WERI-Rb-1 (cell line): ENCODE measurements around the gene ZNF117.
"Not testable (repeated sequence)": the region's sequence is repeated elsewhere in the genome, so short reads cannot be mapped to it uniquely, and the experiment has no call there.

Experiments
- DNase-seq: peaks from one replicate; pipeline ENCODE4 v3.0.0-alpha.2; 2020
- H3K27ac ChIP-seq: fragments of 250-450 bp; sonication (Bioruptor Pico); 2 replicates; pipeline ENCODE4 v1.5.1; 2020; ENCODE audit warnings: mild to moderate bottlenecking, moderate library complexity
- H3K27me3 ChIP-seq: fragments of 250-450 bp; sonication (Bioruptor Pico); 2 replicates; pipeline ENCODE4 v1.5.1; 2021; ENCODE audit warnings: mild to moderate bottlenecking, low read depth, moderate library complexity; ENCODE audit not compliant: insufficient read depth, severe bottlenecking
- H3K36me3 ChIP-seq: fragments of 250-450 bp; sonication (Bioruptor Pico); 2 replicates; pipeline ENCODE4 v1.5.1; 2020; ENCODE audit warnings: mild to moderate bottlenecking, moderate library complexity
- H3K4me3 ChIP-seq: 2 replicates; pipeline ENCODE4 v1.5.1; 2011; ENCODE audit warnings: low read depth, mild to moderate bottlenecking, control low read depth, low read length
- H3K9me3 ChIP-seq: fragments of 250-450 bp; sonication (Bioruptor Pico); 2 replicates; pipeline ENCODE4 v1.5.1; 2021; ENCODE audit warnings: mild to moderate bottlenecking, moderate library complexity; ENCODE audit not compliant: severe bottlenecking
- CTCF ChIP-seq: IDR thresholded peaks from 2 replicates; pipeline ENCODE4 v1.5.1; 2011; ENCODE audit warnings: low read depth, mild to moderate bottlenecking, control low read depth, inconsistent platforms, low read length

ZNF117 gene

GRCh38 chr7:64947252-64948000 lies 43.4 kb downstream of the ZNF117 start:
- no peaks in the 10 kb centered on the region for H3K27me3 ChIP-seq
- H3K27ac ChIP-seq: no peak overlapping the region
- DNase-seq: peak; percentile 23
- no peaks in the 10 kb centered on the region for H3K36me3 ChIP-seq
- no peaks in the 10 kb centered on the region for H3K9me3 ChIP-seq
- no peak for TF ChIP-seq CTCF
- peak overlapping the region; percentile 83 for H3K4me3 ChIP-seq

DNA sequence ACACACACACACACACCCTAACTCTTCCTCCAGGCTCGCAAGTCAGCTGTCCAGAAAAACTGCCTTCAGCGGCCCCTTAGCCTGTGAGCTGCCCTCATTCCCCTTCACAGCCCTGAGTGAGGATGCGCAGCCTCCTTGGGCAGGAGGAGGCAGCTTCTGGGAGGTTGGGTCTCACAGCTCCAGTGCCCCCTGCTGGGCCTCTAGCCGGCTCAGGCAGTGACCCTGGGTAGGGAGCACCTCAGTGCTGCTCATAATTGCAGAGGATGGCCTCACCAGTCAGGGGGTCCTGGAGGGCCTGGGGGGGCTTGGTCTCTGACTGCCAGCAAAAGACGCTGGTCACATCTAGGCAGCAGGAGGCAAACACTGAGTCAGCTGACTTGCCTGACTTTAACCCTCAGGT lies 44.1 kb downstream of the ZNF117 start:
- TF ChIP-seq CTCF: peak; percentile 78
- Histone ChIP-seq H3K9me3 (no peaks in the 10 kb centered on the region), H3K27me3 (no peaks in the 10 kb centered on the region), H3K4me3 (peak overlapping the region; percentile 83), H3K36me3 (no peaks in the 10 kb centered on the region), H3K27ac (no peak overlapping the region)
- DNase-seq: peak; percentile 77

DNA sequence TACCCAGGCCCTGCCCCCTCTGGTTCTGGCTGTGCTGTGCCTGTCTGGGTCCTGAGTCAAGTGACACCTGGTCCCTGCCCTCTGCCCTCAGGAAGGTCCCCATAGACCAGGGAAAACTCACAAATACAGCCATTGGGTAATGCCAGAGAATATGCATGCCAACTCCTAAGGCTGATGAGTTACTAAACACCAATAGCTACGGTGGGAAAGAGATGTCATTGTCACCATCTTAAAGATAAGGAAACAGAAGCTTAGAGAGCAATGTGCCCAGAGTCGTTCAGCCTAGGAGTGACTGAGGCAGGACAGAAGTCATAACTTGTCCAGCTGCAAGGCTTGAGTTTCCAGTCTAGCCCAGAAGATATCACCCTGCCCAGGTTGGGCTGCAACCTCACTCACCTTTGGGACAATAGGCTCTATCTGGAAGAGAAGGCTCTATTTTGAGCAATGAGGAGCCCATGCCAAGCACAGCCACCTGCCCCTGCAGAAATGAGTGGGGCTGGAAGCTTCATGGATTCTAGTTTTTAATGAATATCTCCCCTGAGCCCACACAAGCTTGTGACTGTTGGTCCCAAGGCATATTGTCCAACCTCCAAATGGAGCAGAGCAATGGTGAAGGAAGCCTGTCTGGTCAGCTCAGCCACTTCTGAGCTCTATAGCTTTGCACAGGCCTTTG lies 45.2 kb downstream of the ZNF117 start:
- Histone ChIP-seq H3K36me3 (no peaks in the 10 kb centered on the region), H3K27me3 (no peaks in the 10 kb centered on the region), H3K4me3 (no peak overlapping the region), H3K9me3 (no peaks in the 10 kb centered on the region), H3K27ac (no peak overlapping the region)
- no peak for TF ChIP-seq CTCF
- DNase-seq: no peak

DNA sequence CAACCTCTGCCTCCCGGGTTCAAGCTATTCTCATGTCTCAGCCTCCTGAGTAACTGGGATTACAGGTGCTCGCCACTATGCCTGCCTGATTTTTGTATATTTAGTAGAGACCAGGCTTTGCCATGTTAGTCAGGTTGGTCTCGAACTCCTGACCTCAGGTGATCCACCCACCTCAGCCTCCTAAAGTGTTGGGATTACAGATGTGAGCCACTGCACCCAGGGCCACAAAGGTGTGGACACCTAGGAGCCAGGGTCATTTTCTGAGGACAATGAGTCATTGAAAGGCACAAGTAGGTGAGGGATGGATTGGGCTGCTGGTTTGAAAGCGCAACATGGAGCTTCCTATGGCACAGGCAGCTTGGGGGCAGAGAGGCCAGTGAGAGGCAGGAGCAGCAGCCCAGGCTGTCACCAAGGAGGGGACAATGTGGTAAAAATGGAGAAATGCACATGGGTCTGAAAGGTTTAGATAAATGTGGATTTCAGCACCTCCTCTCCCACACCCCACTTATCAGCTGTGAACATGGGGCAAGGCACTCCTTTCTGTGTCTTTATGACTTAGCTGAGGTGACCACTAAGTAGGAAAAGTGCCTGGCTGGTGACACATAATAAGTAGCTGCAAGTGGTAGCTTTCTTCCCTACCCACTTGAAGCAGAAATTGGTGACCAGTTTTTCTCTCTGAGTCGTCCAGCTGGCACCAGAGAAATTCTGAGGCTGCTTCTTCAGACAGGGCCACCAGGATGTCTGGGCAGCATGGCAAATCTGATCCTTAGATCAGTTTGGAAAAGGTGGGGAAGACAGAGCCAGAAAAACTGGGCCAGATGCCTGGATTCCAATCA lies 46.0 kb downstream of the ZNF117 start:
- not testable (repeated sequence) for H3K27me3 ChIP-seq, H3K27ac ChIP-seq

DNA sequence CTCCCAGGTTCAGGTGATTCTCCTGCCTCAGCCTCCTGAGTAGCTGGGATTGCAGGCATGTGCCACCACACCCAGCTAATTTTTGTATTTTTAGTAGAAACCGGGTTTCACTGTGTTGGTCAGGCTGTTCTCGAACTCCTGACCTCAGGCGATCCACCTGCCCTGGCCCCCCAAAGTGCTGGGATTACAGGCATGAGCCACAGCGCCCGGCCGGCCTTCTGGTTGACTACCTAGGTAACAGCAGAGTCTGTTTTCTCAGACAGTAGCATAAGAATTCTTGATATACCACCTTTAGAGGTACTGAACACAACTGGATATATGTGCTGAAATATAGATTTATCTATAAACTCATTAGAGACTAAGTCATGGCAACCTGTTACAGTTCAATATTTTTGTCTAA lies 50.8 kb downstream of the ZNF117 start:
- H3K27ac ChIP-seq, H3K36me3 ChIP-seq: not testable (repeated sequence)

More for the DNA sequence above, 46.0 kb downstream of the ZNF117 start:
- not testable (repeated sequence) for DNase-seq, H3K4me3 ChIP-seq, H3K36me3 ChIP-seq, H3K9me3 ChIP-seq

GRCh38 chr7:64938540-64938939 lies 52.3 kb downstream of the ZNF117 start:
- Histone ChIP-seq H3K4me3 (no peak overlapping the region), H3K27me3 (no peaks in the 10 kb centered on the region), H3K9me3 (no peaks in the 10 kb centered on the region), H3K27ac (no peak overlapping the region), H3K36me3 (no peaks in the 10 kb centered on the region)
- no peak for DNase-seq
- no peak for TF ChIP-seq CTCF

More for the DNA sequence above, 50.8 kb downstream of the ZNF117 start:
- H3K27me3 ChIP-seq, H3K9me3 ChIP-seq, H3K4me3 ChIP-seq, DNase-seq: not testable (repeated sequence)
